Kidney (tissue), 14 donors: Measurements from ENCODE around the gene CDKN3. TPM values are rescaled to one million over a fixed set of nuclear protein-coding genes. Genes with fewer than 3 reads are reported as not detected.

Experiments
- DNase-seq, 5 donors: peaks; one replicate each; pipeline ENCODE4 v3.0.0-alpha.2; 2013 to 2020
- FAIRE-seq: peaks from 2 replicates; lab custom pipeline; 2012; peaks lifted over from hg19 to GRCh38; lab: Jason Lieb, UNC
- H3K27ac ChIP-seq, 2 donors: one replicate each; pipeline ENCODE4 v1.7.0; 2013; ENCODE audit warnings: low read depth in 2 of 2, low read length in 2 of 2, inconsistent platforms in 1 of 2
- H3K27me3 ChIP-seq: one replicate; pipeline ENCODE4 v1.7.1; 2013; ENCODE audit warnings: low read length, inconsistent platforms; ENCODE audit not compliant: control insufficient read depth, insufficient read depth
- H3K36me3 ChIP-seq, 3 donors: one replicate each; pipeline versions ENCODE4 v1.7.0 to v1.7.1; 2013; ENCODE audit warnings: low read length in 3 of 3, control low read depth in 1 of 3, inconsistent platforms in 1 of 3; ENCODE audit not compliant: insufficient read depth in 3 of 3, control insufficient read depth in 2 of 3
- H3K4me1 ChIP-seq, 3 donors: one replicate each; pipeline versions ENCODE4 v1.7.0 to v1.7.1; 2013; ENCODE audit warnings: low read length in 3 of 3, inconsistent platforms in 1 of 3, low read depth in 1 of 3; ENCODE audit not compliant: control insufficient read depth in 2 of 3, insufficient read depth in 2 of 3
- H3K4me3 ChIP-seq, 3 donors: one replicate each; pipeline versions ENCODE4 v1.7.0 to v1.8.1; 2013; ENCODE audit warnings: low read length in 3 of 3, control low read depth in 1 of 3, inconsistent platforms in 1 of 3
- H3K9ac ChIP-seq, 3 donors: one replicate each; pipeline versions ENCODE4 v1.7.0 to v1.7.1; 2013; ENCODE audit warnings: low read length in 3 of 3, control low read depth in 1 of 3, inconsistent platforms in 1 of 3
- H3K9me3 ChIP-seq, 3 donors: one replicate each; pipeline versions ENCODE4 v1.7.0 to v1.7.1; 2013; ENCODE audit warnings: low read length in 3 of 3, control low read depth in 1 of 3, inconsistent platforms in 1 of 3; ENCODE audit not compliant: control insufficient read depth in 2 of 3, insufficient read depth in 1 of 3
- intact Hi-C: fragments of 100-400 bp; cut with DNase I; formaldehyde crosslinking; loops from one replicate; pipeline ENCODE4 v1.11.1; 2022
- polyA plus RNA-seq: library from polyadenylated mRNA; stranded (reverse); fragments of 350-450 nt; fragmentation: Illumina TruSeq; extraction: RNeasy Lipid Tissue Mini Kit (QIAGEN cat#74804); gene quantifications from one replicate; pipeline ENCODE4 v1.2.3, GENCODE V29; 2014; ENCODE audit warnings: low read depth, low replicate concordance; ENCODE audit not compliant: insufficient read depth
- total RNA-seq: library from RNA; stranded (reverse); fragmentation: NEBNext Ultra II Directional; extraction: Animal tissue kit (Norgen Biotek cat#: 25700); gene quantifications from one replicate; pipeline ENCODE4 v1.2.1, GENCODE V29; 2021
- TF ChIP-seq, protein P1 (sequence below): IDR thresholded peaks from 3 replicates; pipeline ENCODE4 v1.5.1; 2012; ENCODE audit warnings: mild to moderate bottlenecking, moderate library complexity, borderline replicate concordance; ENCODE audit not compliant: insufficient read depth; ENCODE audit errors: extremely low read depth
- donor health status: control.
- donor health status: control.
- donor health status: control.
- donor health status: control.
- donor health status: control.
- donor health status: DM: yes; HTN: yes; CAD: no.
- donor health status: Normal renal cell carcinoma (clear cell type).

CDKN3 gene
- total and polyA plus RNA-seq, 2 donors from 2014 or later, result 1.2 to 2.1 TPM

DNA sequence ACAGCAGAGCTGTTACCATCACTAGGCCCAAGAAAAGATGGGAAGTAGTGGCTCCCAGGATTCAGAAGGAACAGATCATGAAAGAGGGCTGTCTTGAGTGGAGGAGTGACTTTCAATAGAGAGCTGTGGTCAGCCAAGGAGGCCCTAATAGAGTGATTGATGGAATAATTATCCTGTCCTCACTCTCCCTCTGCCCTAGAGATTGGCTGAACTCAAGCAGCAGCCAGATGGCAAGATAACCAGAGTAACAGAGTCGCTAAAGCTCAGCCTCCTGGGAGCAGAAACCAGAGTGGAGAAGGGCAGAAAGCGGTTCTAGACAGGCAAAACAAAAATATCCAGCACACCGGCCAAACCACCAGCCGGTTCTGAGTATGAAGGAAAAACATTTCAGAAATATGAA, 68.8 kb downstream of the CDKN3 start:
- no peaks in the 10 kb centered on the region for H3K36me3 ChIP-seq
- DNase-seq (no peak), FAIRE-seq (no peak)
- intact Hi-C loops, result no loop called here
- H3K9me3 ChIP-seq, result no peaks in the 10 kb centered on the region
- H3K4me3 ChIP-seq, result no peak overlapping the region
- H3K27ac ChIP-seq, result no peak overlapping the region
- H3K4me1 ChIP-seq, result no peaks in the 10 kb centered on the region
- TF ChIP-seq, protein P1, sequence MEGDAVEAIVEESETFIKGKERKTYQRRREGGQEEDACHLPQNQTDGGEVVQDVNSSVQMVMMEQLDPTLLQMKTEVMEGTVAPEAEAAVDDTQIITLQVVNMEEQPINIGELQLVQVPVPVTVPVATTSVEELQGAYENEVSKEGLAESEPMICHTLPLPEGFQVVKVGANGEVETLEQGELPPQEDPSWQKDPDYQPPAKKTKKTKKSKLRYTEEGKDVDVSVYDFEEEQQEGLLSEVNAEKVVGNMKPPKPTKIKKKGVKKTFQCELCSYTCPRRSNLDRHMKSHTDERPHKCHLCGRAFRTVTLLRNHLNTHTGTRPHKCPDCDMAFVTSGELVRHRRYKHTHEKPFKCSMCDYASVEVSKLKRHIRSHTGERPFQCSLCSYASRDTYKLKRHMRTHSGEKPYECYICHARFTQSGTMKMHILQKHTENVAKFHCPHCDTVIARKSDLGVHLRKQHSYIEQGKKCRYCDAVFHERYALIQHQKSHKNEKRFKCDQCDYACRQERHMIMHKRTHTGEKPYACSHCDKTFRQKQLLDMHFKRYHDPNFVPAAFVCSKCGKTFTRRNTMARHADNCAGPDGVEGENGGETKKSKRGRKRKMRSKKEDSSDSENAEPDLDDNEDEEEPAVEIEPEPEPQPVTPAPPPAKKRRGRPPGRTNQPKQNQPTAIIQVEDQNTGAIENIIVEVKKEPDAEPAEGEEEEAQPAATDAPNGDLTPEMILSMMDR, result no peak
- H3K9ac ChIP-seq, result no peak overlapping the region
- H3K27me3 ChIP-seq, result no peaks in the 10 kb centered on the region

DNA sequence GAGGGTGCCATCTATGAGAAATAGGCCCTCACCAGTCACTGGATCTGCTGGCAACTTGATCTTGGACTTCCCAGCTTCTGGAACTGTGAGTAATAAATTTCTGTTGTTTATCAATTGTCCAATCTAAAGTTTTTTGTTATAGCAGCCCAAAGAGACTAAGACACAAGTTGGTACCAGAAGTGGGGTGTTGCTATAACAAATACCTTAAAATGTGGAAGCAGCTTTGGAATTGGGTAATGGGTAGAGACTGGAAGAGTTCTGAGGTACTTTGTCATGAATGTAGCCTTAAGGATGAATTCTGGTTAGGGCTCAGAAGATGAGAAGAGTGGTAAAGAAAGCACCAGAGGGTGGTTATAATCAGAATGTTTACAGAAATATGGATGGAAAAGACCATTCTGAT, 70.5 kb downstream of the CDKN3 start:
- intact Hi-C loops, result no loop called here
- Histone ChIP-seq H3K4me3 (no peak overlapping the region), H3K27ac (no peak overlapping the region), H3K4me1 (no peaks in the 10 kb centered on the region), H3K9ac (no peak overlapping the region), H3K27me3 (no peaks in the 10 kb centered on the region), H3K36me3 (no peaks in the 10 kb centered on the region), H3K9me3 (no peaks in the 10 kb centered on the region)
- TF ChIP-seq, protein P1, result no peak
- DNase-seq (no peak), FAIRE-seq (no peak)

Other genes with a start within 250 kb of the CDKN3 start
- gene CNIH1, start 44.4 kb downstream of the CDKN3 start, total RNA-seq, result 64.8 TPM
- 78.3 TPM for gene CNIH1, start 44.4 kb downstream of the CDKN3 start, polyA plus RNA-seq
- gene GMFB, start 92.0 kb downstream of the CDKN3 start, total RNA-seq, result 53.6 TPM
- gene GMFB, start 92.0 kb downstream of the CDKN3 start, polyA plus RNA-seq, result 22.7 TPM
- gene CGRRF1, start 112.9 kb downstream of the CDKN3 start, total RNA-seq, result 19.6 TPM
- 26.2 TPM for gene CGRRF1, start 112.9 kb downstream of the CDKN3 start, polyA plus RNA-seq
- 46.5 TPM for gene SAMD4A, start 170.1 kb downstream of the CDKN3 start, total RNA-seq
- 7.4 TPM for gene SAMD4A, start 170.1 kb downstream of the CDKN3 start, polyA plus RNA-seq